AG08396 (cell line): Measurements from ENCODE around the gene CDC20.
A peak's percentile ranks its signal among the peaks of the same experiment; 100 is the strongest.

ENCODE experiments used
- DNase-seq: peaks from one replicate; pipeline ENCODE4 v3.0.0; 2012; ENCODE audit warnings: low spot score, mixed read lengths

The CDC20 gene

DNA sequence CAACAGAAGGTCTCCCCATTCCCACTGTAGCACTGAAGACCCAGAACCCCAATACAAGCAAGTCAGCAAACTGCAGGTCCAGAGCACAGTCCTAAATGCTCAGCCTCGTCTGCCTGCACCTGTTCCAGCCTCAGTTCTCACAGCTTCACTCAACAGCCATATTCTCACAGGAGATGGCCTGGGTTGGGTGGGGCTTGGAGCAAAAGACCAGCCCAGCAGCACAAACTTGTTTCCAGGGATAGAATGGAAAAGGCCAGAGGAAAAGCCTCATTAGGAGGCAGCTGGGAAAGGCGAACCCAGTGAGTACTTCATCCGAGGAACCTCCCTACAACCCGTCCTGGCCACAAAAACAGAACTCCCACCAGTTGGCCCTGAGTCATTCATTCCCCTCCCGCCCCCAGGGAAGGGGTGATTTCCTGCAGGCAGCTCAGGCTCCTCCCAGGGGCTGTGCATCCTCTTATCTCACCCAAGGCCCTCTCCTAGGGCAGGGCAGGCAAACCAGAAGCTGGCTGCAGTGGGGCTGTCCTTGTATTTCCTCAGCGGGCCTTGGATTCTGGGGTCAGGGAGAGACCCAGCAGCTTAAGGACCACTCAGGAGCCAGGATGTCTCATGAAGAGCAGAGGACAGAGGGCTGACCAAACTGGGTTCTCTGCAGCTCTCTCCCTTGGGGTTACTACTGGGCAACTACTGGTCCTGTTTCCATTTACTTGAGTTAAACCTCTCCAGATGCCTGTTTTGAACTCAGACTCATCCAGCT lies 28.6 kb upstream of the CDC20 start:
- peak; percentile 66 for DNase-seq

DNA sequence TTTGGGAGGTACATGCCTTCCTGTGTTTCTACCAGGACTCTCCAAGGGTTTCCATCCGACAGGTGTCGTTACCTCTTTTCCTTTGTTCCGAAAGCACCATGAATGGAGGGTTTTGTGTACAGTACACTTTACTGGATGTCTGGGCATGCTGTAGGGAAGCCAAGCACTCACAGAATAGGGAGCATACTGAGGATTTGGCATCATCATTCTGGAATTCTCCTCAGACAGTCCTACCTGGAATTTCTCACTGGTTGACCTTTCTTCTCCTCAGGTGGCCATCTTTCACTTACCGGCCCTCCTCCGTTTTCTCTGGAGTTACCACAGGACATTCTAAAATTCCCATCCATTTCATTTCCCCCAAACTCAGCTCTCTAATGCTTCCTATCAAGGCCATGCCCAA lies 27.1 kb upstream of the CDC20 start:
- DNase-seq: no peak

DNA sequence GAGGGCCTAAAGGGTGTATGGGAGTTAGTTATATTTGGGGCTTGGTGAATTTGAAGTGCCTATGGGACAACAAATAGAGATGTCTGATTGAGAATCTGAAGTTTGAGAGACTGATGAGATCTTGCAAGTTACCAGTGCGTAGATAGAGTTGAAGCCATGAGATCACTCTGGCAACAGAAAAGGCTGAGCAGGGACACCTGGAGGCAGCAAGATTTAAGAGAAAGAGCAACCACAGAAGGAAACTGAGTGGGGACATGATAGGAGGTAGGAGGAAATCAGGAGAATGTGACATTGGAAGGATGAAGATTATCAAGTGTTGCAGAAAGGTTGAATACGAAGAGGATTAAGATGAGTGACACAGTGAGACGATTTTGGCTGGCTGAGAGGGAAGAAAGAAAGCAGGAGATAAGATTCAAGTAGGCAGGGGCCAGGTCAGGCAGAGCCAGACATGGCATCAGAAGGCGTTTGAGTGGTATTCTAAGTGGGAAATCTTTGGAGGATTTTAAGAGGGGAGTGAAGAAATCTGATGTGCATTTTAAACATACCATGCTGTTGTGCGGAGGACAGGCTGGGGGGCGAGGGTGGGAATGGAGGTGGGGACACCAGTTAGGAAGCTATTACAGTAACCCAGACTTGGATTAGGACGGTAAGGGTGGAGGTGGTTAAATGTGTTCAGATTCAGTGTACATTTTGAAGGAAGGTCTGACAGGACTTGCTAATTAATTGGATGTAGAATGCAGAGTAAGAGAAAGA lies 24.2 kb upstream of the CDC20 start:
- DNase-seq: no peak

DNA sequence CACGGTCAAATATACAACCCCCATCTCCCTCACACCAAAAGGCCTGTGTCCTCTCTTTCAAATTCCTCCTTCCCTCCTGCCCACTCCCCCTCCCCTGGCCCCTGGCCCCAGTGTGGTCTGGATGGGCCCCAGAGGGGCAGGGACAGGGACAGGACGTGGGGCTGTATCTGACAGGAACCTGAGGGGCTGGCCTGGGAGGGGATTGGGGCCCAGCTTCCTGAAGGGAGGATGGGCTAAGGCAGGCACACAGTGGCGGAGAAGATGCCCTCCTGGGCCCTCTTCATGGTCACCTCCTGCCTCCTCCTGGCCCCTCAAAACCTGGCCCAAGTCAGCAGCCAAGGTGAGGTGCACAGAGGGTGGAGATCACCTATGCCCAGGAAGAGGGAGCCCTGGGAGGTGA lies 21.2 kb upstream of the CDC20 start, which contains the start of gene MPL:
MPL (plus strand) TSS at position 231 of the 400 bp plus-strand sequence; CDS start at position 262, 31 bp downstream.
- no peak for DNase-seq

DNA sequence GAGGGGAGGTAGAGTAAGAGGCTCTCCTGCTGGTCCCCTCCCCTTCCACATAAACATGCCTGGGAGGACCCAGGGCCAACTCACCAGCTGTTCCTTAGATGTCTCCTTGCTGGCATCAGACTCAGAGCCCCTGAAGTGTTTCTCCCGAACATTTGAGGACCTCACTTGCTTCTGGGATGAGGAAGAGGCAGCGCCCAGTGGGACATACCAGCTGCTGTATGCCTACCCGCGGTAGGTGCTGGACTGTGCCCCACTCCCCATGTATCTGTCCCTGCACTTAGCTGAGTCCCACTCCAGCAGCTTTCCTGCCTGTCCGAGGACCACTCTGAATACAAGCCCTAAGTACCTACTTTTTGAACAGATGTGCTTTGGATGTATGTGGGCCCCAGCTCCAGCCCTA lies 20.8 kb upstream of the CDC20 start:
- DNase-seq: no peak

DNA sequence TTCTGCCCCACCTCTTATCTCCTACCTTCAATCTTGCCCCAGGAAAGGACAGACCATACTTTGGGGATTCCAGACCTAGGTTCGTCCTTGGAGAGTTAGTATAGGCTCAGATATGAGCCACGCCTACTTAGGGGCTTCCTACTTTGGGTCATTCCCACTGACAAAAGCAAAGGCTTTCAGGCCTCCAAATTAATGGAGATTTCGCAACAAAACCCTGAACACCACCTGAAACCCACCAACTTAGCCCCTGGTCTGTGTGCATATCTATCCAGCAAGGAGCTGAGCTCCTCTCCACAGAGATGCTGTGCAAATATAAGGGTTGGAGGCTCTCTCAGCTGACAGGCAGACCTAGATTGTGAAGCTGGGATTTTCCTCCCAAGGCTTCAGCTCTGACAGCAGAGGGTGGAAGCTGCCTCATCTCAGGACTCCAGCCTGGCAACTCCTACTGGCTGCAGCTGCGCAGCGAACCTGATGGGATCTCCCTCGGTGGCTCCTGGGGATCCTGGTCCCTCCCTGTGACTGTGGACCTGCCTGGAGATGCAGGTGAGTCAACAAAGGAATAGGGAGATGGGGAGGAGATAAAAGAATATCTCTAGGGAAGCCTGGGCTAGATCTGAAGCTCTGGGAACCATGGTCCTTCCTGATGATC lies 19.1 kb upstream of the CDC20 start:
- DNase-seq: no peak

DNA sequence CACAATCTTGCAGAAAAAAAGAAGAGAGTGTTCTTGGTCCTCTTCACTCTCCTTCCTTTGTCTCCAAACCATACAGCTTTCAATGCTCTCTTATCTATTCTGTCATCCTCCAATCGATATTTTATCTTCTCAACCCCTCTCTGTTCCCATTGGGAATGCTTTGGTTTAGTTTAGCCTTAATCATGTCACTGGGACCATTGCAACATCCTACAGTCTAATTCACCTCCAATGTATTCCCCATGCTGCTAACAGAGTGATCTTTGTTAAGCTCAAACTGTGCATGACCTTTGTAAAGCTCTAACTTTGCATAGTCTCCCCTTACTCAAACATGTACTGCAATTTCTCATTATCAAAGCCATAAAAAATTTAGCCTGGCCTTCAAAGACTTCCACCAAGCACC lies 18.2 kb upstream of the CDC20 start:
- DNase-seq: no peak

DNA sequence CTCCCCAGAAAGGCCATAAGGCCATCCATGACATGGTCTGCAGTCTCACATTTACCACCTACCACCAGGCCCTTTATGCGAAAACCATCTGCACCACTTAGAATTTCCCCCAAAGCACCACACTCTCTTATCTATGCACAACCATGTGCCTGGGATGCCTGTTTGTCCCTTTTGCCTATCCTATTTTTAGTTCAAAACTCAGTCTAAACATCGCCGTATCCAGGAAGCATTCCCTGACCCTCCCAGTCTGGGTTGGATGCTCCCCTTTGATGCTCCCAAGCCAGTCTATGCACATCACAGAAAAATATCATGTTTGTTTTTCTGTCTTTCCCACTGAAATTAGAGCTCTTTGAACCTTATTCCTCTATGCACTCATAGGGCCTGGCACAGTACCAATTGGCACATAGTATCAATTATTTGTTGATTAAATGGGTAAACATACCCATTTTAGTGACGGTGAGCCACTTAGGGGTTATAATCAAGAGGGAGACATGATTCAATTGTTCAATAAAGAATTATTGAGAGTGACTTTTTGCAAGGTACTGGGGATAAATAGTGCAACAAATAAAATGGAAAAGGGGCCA lies 14.4 kb upstream of the CDC20 start:
- no peak for DNase-seq

DNA sequence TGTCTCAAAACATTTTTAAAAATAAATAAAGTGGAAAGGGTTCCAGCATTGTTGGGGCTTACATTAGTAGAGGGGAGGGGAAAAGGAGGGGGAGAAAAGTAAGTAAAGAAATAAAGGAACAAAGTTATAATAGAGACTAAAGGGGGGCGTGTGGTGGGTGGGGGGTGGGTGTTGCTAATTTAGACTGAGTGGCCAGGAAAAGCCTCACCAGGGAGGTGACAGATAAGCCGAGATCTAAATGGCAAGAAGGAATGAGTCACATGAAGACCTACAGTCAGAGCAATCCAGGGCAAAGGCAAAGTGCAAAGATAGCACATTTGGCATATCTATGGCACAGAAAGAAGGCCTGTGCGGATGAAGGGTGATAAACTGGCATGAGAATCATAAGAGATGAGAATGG lies 13.7 kb upstream of the CDC20 start:
- peak; percentile 44 for DNase-seq

DNA sequence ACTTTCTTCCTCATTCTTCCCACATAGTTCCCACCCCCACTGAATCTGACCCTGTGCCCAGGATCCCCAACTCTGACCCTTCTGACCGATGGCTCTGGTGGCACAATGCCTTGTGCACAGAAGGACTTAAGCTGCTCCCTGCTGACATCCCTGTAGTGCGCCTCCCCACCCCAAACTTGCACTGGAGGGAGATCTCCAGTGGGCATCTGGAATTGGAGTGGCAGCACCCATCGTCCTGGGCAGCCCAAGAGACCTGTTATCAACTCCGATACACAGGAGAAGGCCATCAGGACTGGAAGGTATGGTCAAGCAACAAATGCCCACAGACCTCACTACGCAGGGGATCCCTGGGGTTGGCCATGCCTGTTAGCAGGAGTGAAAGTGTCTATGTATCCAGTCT lies 12.1 kb upstream of the CDC20 start:
- DNase-seq: no peak

DNA sequence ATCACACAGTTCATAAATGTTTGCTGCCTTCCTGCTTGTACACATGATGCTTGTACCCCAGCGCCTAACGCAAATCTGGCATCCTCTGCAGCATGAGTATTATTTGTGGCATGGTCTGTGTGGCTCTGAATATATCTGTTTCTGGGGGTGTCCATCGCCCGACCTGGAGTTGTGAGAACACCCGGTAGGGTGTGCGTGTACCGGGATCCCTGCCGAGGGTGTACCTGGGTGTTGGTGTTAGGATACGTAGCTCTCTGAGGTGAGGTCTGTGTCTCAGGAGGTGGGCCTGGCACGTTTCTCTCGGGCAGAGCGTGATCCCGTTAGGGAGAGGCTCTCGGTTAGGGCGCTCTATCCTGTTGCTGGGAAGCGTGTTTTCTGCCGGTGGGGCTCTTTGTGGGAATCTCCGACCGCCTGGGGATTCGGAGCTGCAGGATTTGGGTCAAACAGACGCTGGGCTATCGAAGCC lies 10.4 kb upstream of the CDC20 start:
- peak; percentile 42 for DNase-seq

DNA sequence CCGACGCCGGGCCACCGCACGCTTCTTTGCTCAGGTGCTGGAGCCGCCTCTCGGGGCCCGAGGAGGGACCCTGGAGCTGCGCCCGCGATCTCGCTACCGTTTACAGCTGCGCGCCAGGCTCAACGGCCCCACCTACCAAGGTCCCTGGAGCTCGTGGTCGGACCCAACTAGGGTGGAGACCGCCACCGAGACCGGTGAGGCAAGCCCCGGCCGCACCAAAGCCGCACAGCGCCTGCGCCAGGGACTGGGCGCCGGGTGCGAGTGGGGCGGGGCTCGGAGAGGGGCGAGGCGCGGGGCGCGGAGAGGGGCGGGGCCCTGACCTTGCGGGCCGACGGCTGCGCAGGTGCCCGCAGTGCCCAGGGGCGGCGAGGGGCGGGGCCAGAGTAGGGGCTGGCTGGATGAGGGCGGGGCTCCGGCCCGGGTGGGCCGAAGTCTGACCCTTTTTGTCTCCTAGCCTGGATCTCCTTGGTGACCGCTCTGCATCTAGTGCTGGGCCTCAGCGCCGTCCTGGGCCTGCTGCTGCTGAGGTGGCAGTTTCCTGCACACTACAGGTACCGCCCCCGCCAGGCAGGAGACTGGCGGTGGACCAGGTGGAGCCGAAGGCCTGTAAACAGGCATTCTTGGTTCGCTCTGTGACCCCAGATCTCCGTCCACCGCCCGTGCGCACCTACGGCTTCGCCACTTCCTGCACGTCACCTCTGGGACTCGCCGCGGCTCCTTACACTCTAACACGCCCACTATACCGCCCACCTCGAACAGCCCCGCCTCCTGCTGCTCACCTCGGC lies 9.8 kb upstream of the CDC20 start:
- DNase-seq: peak; percentile 67

DNA sequence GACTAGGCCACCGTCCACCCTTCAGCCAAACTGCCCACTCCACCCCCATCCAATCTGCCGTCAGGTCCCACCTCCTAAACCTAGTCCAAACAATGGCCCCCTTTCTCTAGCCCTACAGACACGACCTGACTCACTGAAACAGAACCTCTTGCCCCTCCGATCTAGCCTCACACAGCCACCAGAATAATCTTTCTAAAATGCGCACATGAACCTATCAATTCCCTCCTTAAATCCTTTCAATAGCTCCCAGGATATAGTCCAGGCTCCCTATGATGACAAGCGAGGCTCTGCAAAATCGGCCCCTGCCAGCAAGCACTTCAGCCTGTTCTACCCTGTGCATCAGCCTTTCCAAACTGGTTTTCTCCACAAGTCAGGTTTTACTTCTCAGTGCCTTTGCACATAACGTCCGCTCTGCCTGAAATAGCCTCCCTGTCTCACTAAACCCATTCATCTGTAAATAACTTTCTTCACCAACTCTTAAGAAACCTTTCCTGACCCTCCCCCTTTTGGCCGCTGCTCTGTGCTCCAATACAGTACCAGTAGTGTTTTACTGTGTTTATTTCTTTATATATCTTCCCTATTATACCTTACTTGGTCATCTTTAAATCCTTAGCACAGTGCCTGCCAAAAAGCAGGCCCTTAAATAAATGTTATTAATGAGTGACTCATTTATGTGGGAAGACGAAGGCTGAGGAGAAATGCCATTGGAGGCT lies 9.0 kb upstream of the CDC20 start:
- peak; percentile 69 for DNase-seq

DNA sequence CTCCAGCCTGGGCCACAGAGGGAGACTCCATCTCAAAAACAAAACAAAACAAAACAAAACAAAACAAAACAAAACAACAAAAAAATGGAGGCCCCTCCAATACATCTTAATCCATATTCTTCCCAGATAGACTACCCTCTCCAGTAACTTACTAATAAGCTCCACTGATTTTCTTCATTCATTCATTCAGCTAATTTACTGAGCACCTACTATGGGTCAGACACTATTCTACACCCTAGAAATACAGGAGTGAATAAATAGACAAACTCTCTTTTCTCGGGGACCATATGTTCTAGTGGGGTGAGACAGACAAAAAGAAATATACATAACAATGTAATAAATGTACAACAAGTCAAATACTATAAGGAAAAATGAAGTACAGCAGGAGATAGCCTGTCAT lies 7.8 kb upstream of the CDC20 start:
- no peak for DNase-seq

DNA sequence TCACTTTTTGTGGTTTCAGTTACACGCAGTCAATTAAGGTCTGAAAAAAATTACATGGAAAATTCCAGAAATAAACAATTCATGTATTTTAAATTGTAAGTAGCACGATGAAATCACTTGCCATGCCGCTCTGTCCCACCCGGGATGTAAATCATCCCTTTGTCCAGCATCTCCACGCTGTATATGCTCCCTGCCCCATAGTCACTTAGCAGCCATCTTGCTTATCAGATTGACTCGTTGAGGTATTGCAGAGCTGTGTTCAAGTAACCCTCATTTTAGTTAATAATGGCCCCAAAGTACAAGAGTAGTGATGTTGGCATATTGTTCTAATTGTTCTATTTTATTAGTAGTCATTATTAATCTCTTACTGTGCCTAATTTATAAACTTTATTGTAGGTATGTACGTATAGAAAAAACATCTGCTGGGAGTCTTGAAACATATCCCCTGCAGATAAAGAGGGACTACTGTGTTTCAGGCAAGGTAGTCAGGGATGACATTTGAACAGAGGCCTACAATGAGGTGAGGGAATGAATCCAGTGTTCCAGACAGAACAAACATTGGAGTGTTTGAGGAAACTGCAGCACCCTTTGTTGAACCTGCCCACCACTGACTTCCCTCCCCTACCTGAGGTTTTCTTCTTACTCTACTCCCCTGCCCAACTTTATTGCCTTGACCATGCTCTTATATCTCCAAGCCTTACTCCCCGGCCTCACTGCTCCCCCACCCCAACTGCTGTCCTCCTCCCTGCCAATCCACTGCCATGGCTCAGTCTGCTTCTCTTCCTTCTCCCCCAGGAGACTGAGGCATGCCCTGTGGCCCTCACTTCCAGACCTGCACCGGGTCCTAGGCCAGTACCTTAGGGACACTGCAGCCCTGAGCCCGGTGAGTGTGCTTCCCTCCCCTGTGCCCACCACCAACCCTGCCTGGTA lies 7.1 kb upstream of the CDC20 start:
- no peak for DNase-seq

DNA sequence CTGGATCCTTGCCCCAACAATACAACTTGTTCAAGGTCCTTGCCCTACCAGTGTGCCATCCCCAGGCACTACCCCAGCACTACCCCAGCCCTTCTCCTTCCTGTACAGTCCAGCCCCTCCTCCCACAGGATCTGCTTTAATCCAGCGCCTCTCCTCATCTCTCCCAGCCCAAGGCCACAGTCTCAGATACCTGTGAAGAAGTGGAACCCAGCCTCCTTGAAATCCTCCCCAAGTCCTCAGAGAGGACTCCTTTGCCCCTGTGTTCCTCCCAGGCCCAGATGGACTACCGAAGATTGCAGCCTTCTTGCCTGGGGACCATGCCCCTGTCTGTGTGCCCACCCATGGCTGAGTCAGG lies 6.5 kb upstream of the CDC20 start:
- DNase-seq: no peak

DNA sequence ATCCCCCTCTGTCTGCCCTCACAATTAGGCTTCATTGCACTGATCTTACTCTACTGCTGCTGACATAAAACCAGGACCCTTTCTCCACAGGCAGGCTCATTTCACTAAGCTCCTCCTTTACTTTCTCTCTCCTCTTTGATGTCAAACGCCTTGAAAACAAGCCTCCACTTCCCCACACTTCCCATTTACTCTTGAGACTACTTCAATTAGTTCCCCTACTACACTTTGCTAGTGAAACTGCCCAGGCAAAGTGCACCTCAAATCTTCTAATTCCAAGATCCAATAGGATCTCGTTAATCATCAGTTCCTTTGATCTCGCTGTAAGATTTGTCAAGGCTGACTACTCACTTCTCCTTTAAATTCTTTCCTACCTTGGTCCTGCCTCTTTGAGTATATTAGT lies 5.9 kb upstream of the CDC20 start:
- DNase-seq: no peak

DNA sequence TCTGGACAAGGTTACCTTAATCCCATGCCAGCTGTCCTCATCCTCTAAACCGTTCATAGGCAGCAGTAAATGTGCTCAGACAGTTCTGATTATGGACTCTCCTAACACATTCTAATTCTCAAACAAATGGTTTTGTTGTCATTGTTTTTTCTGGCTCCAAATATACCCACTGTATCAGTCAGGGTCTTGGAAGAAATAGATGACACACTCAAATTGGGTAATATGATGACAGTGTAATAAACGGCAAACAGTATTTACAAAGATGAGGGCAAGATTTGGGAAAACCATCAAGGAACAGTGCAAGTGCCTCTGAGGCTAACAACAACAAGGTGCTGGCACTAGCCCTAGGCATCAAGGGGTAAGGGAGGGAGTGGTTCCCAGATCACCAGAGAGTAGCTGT lies 4.3 kb upstream of the CDC20 start:
- no peak for DNase-seq

DNA sequence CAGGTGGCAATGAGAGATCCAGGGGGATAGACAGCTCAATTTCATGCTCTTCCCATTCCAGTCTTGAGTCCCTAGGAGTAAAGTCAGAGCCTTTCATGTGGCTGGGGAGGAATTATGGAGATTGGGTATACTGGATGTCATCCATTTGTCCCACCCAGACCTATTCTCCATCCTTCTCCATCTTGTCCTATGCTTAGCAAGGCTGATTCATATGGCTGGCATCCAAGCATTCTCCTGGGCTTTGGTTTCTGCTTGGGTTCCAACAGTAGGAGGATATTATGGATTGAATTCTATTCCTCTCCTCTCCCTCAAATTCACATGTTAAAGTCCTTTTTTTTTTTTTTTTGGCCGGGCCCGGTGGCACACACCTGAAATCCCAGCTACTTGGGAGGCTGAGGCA lies 3.8 kb upstream of the CDC20 start:
- no peak for DNase-seq

DNA sequence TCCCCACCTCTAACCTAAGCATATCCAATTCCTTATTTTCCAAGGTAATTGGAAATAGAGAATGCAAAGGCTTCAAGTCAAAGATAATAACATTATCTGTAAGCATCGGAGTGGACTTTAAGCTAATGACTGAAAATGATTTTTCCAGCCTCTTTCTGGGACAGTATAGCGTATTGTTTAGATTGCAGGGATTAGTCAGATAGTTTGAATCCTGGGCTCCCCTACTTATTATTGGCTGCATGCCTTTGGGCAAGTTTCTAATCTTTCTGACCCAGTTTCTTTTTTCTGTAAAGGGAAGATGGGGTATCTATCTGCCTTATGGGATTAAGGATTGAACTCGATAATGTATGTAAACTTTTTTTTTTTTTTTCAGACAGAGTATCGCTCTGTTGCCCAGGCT lies 1.5 kb upstream of the CDC20 start:
- no peak for DNase-seq
